ENCODE results near the gene CENPL. TPM values are rescaled to one million over a fixed set of nuclear protein-coding genes. Genes with fewer than 3 reads are reported as not detected.
"Not testable (repeated sequence)": the region's sequence is repeated elsewhere in the genome, so short reads cannot be mapped to it uniquely, and the experiment has no call there.

The CENPL gene
- total and polyA plus RNA-seq, 8 donors, result 7.2 to 19.0 (median 11.3) TPM

GRCh38 chr1:173862769-173863223 is 38.1 kb upstream of the CENPL start:
- peaks cover 3 to 84% of the 10 kb centered on the region in 2 donors for H3K36me3 ChIP-seq
- H3K4me3 ChIP-seq, result no peak overlapping the region
- intact Hi-C loops (cut with DNase I), result no loop called here

GRCh38 chr1:173862146-173862768 is 37.6 kb upstream of the CENPL start:
- ATAC-seq; H3K27me3 ChIP-seq; DNase-seq; H3K27ac ChIP-seq; H3K4me3 ChIP-seq; H3K9me3 ChIP-seq; intact Hi-C loops (cut with DNase I): not testable (repeated sequence)
- Histone ChIP-seq H3K36me3 (peaks cover 3 to 90% of the 10 kb centered on the region in 2 donors), H3K4me1 (peaks cover 20 to 37% of the 10 kb centered on the region in 2 donors)

More at GRCh38 chr1:173862769-173863223, 38.1 kb upstream of the CENPL start:
- no peak overlapping the region for H3K27ac ChIP-seq
- no peaks in the 10 kb centered on the region for H3K27me3 ChIP-seq
- DNase-seq (no peak), ATAC-seq (no peak)
- H3K9me3 ChIP-seq, result no peaks in the 10 kb centered on the region
- no peak for TF ChIP-seq CTCF (IDR thresholded peaks at IDR 0.05)
- H3K4me1 ChIP-seq, result peaks cover 20 to 38% of the 10 kb centered on the region in 2 donors

GRCh38 chr1:173861731-173862145 is 37.1 kb upstream of the CENPL start:
- Histone ChIP-seq H3K27me3 (no peaks in the 10 kb centered on the region), H3K9me3 (no peaks in the 10 kb centered on the region), H3K4me3 (no peak overlapping the region), H3K27ac (no peak overlapping the region), H3K4me1 (peaks cover 16 to 32% of the 10 kb centered on the region in 2 donors), H3K36me3 (peaks cover 3 to 94% of the 10 kb centered on the region in 2 donors)
- DNase-seq, result no peak
- intact Hi-C loops (cut with DNase I), result no loop called here
- no peak for TF ChIP-seq CTCF (IDR thresholded peaks at IDR 0.05)
- no peak for ATAC-seq

GRCh38 chr1:173860065-173860464 is 35.4 kb upstream of the CENPL start:
- no peak for TF ChIP-seq CTCF (IDR thresholded peaks at IDR 0.05)
- H3K4me1 ChIP-seq, result peaks cover 0 to 15% of the 10 kb centered on the region in 2 donors
- H3K9me3 ChIP-seq, result no peaks in the 10 kb centered on the region
- peaks cover 2 to 92% of the 10 kb centered on the region in 2 donors for H3K36me3 ChIP-seq
- intact Hi-C loops (cut with DNase I), result no loop called here
- DNase-seq (no peak), ATAC-seq (no peak)
- no peak overlapping the region for H3K4me3 ChIP-seq
- H3K27ac ChIP-seq, result no peak overlapping the region
- no peaks in the 10 kb centered on the region for H3K27me3 ChIP-seq

- H3K27ac ChIP-seq; H3K4me3 ChIP-seq; DNase-seq; H3K9me3 ChIP-seq; ATAC-seq; intact Hi-C loops (cut with DNase I); H3K4me1 ChIP-seq; H3K27me3 ChIP-seq: not testable (repeated sequence)
- peaks cover 0 to 92% of the 10 kb centered on the region in 2 donors for H3K36me3 ChIP-seq
Measured at GRCh38 chr1:173859547-173859946, 34.9 kb upstream of the CENPL start.

GRCh38 chr1:173857363-173857917 is 32.8 kb upstream of the CENPL start:
- DNase-seq, result no peak
- H3K27ac ChIP-seq, result no peak overlapping the region
- peaks cover 0 to 89% of the 10 kb centered on the region in 2 donors for H3K36me3 ChIP-seq

More at GRCh38 chr1:173857363-173857917, 32.8 kb upstream of the CENPL start:
- ATAC-seq, result no peak
- no peak for TF ChIP-seq CTCF (IDR thresholded peaks at IDR 0.05)
- Histone ChIP-seq H3K9me3 (no peaks in the 10 kb centered on the region), H3K4me1 (peaks cover 7 to 15% of the 10 kb centered on the region in 2 donors), H3K27me3 (no peaks in the 10 kb centered on the region), H3K4me3 (no peak overlapping the region)
- intact Hi-C loops (cut with DNase I), result no loop called here

All from left lung (tissue), 10 donors.